Type B pancreatic cell (in vitro differentiated cells): ENCODE measurements around the gene EIPR1. TPM values are rescaled to one million over a fixed set of nuclear protein-coding genes. Genes with fewer than 3 reads are reported as not detected.

ENCODE experiments used
- DNase-seq: peaks from one replicate; pipeline ENCODE4 v3.0.0; 2021; ENCODE audit warnings: mixed read lengths; ENCODE audit not compliant: unreplicated experiment; ENCODE audit errors: extremely low spot score
- H3K27ac Mint-ChIP-seq: 2 replicates; pipeline ENCODE4 v1.8.0; 2021; ENCODE audit warnings: mild to moderate bottlenecking, mixed read lengths
- H3K27me3 Mint-ChIP-seq: 2 replicates; pipeline ENCODE4 v1.8.0; 2021; ENCODE audit warnings: mixed read lengths
- H3K36me3 Mint-ChIP-seq: 2 replicates; pipeline ENCODE4 v1.8.0; 2021; ENCODE audit warnings: mixed read lengths
- H3K4me1 Mint-ChIP-seq: one replicate; pipeline ENCODE4 v1.8.0; 2021; ENCODE audit warnings: mixed read lengths; ENCODE audit not compliant: unreplicated experiment
- H3K4me3 Mint-ChIP-seq: 2 replicates; pipeline ENCODE4 v1.8.0; 2021; ENCODE audit warnings: mild to moderate bottlenecking, mixed read lengths
- H3K9me3 Mint-ChIP-seq: 2 replicates; pipeline ENCODE4 v1.8.0; 2021; ENCODE audit warnings: mixed read lengths
- total RNA-seq: library from RNA; stranded (reverse); gene quantifications from 2 replicates; pipeline ENCODE4 v1.2.1, GENCODE V29; 2021; ENCODE audit warnings: low replicate concordance
- TF ChIP-seq, protein P1 (sequence below): fragments of 200-600 bp; sonication (generic); conservative IDR thresholded peaks from 2 replicates; pipeline ENCODE4 v1.5.0; 2021; ENCODE audit warnings: antibody characterized with exemption, mild to moderate bottlenecking

EIPR1 gene
- total RNA-seq, 1 donor from 2014 or later = 24.9 TPM

DNA sequence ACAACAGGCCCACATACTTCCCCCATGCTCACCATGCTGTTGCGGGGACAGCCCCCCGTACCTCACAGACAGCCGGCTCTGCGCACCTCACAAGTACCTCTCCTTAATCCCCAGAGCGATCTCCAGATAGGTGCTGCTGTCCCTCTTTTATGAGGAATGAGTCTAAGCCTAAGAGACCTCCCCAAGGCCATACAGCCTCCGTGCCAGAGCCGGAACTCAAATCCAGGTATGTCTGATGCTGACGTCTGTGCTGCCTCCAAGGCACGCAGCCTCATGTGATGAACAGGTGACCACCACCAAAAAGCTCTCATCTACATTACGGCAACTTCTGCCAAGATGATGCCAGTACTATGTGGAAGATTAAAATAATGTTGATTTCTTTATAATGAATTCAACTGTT lies 85.2 kb downstream of the EIPR1 start:
- TF ChIP-seq, protein P1, sequence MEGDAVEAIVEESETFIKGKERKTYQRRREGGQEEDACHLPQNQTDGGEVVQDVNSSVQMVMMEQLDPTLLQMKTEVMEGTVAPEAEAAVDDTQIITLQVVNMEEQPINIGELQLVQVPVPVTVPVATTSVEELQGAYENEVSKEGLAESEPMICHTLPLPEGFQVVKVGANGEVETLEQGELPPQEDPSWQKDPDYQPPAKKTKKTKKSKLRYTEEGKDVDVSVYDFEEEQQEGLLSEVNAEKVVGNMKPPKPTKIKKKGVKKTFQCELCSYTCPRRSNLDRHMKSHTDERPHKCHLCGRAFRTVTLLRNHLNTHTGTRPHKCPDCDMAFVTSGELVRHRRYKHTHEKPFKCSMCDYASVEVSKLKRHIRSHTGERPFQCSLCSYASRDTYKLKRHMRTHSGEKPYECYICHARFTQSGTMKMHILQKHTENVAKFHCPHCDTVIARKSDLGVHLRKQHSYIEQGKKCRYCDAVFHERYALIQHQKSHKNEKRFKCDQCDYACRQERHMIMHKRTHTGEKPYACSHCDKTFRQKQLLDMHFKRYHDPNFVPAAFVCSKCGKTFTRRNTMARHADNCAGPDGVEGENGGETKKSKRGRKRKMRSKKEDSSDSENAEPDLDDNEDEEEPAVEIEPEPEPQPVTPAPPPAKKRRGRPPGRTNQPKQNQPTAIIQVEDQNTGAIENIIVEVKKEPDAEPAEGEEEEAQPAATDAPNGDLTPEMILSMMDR = no peak
- Mint-ChIP-seq H3K27me3 (no peaks in the 10 kb centered on the region), H3K36me3 (peaks cover 10% of the 10 kb centered on the region), H3K4me1 (peaks cover 4% of the 10 kb centered on the region), H3K9me3 (peaks cover 2% of the 10 kb centered on the region), H3K4me3 (no peak overlapping the region), H3K27ac (no peak overlapping the region)
- no peak for DNase-seq

DNA sequence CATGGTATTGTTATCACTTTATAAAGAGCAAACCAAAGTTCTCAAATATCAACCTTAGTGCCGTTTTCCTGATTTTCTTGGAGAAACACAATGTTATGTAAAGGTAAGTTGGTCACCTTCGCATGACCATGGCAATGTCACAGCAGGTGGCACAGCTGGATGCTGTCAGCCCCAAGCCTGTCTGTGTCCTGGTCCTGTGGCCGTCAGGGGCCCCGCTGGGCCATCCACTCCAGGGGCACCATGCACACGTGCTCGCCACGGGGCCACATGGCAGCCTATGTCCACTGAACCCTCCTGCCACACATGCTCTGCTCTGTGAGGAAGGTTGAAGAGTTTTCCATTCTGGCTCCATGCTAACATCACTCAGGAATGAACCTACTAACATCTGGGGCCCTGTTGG lies 85.9 kb downstream of the EIPR1 start:
- Mint-ChIP-seq H3K27me3 (no peaks in the 10 kb centered on the region), H3K9me3 (peaks cover 8% of the 10 kb centered on the region), H3K4me3 (no peak overlapping the region), H3K4me1 (peaks cover 4% of the 10 kb centered on the region), H3K36me3 (peaks cover 15% of the 10 kb centered on the region), H3K27ac (no peak overlapping the region)
- DNase-seq = no peak
- TF ChIP-seq, protein P1 = no peak

DNA sequence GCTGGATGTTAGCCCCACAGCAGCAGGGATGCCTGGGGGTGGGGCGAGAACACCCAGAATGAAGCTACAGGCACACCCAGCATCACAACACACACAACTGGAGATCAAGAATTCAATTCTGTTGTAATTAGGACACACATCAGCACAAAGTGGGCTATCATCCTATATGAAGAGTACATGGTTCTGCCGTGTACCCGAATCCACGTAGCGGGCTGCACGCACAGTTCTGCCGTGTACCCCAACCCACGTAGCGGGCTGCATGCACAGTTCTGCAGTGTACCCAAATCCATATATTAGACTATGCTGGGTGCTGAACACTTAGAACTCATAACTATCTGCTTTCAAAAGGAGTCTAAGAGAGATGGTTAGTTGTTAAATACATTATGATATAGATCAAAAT lies 86.5 kb downstream of the EIPR1 start:
- Mint-ChIP-seq H3K27ac (no peak overlapping the region), H3K36me3 (peaks cover 15% of the 10 kb centered on the region), H3K4me1 (peaks cover 4% of the 10 kb centered on the region), H3K9me3 (peaks cover 8% of the 10 kb centered on the region), H3K27me3 (no peaks in the 10 kb centered on the region), H3K4me3 (no peak overlapping the region)
- no peak for DNase-seq
- TF ChIP-seq, protein P1 = no peak

DNA sequence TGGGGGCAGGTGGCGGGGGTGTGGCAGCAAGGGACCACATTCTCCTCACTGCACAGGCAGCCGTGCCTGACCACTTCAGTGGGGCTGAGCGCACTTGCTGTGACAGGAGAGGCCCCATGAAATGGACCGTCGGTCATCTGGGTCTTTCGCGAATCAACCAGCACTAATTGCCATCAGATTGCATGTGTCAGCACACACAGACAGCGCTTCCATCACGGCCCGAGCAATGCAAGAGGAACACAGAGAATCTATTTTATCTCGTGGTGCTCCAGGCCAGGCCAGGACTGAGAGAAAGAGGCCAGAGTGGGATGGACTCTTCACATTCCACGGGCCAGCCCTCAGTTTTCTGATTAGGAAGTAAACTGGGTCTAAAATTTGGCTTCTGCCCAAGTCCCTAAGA lies 87.0 kb downstream of the EIPR1 start:
- Mint-ChIP-seq H3K27me3 (no peaks in the 10 kb centered on the region), H3K27ac (no peak overlapping the region), H3K9me3 (peaks cover 8% of the 10 kb centered on the region), H3K36me3 (peaks cover 15% of the 10 kb centered on the region), H3K4me1 (peaks cover 4% of the 10 kb centered on the region), H3K4me3 (no peak overlapping the region)
- TF ChIP-seq, protein P1 = no peak
- DNase-seq = no peak

DNA sequence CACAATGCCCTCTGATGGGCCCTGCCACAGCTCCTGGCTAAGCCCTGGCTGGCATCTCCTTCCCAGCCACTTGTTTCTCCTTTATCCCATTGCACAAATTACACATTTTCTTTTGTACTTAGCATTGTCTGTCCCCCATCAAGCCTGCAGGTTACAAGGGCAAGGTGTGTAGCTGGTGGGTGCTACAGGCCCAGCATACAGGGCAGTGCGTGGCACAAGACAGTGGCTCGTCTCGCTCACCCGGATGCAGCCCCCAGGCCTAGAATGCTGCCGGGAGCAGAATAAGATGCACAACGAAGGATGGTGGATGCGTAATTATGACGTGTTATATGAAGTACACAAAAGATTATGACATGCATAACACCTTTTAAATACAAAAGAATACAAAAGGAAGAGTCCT lies 87.6 kb downstream of the EIPR1 start:
- TF ChIP-seq, protein P1 = no peak
- Mint-ChIP-seq H3K4me3 (no peak overlapping the region), H3K27me3 (no peaks in the 10 kb centered on the region), H3K36me3 (peaks cover 15% of the 10 kb centered on the region), H3K27ac (no peak overlapping the region), H3K9me3 (peaks cover 8% of the 10 kb centered on the region), H3K4me1 (peaks cover 4% of the 10 kb centered on the region)
- no peak for DNase-seq

DNA sequence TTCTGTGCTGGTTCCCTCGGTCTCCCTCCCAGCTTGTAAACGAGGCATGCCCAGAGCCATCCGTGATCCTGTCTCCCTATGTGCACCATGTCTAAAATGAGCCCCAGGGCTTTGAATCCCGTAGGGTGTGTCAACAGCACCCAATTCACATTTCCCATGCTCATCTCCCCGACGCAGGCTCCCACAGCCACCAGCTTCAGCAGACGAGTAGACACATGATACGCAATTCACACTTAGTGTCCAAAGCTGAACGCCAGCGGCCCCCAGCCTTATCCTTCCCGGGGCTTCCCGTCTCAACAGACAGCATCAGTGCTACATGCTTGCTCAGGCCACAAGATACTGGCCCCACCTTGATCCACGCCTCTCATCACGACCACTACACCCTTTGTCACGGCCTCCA lies 88.1 kb downstream of the EIPR1 start:
- Mint-ChIP-seq H3K27ac (no peak overlapping the region), H3K27me3 (no peaks in the 10 kb centered on the region), H3K9me3 (peaks cover 8% of the 10 kb centered on the region), H3K4me1 (peaks cover 4% of the 10 kb centered on the region), H3K4me3 (no peak overlapping the region), H3K36me3 (peaks cover 15% of the 10 kb centered on the region)
- TF ChIP-seq, protein P1 = no peak
- no peak for DNase-seq
